DOHH2 (cell line): ENCODE measurements around the gene FTCDNL1.

ENCODE experiments used
- CTCF ChIP-seq: fragments of 200-600 bp; sonication (generic); IDR thresholded peaks from one replicate; pipeline ENCODE4 v1.5.1; 2014; ENCODE audit warnings: antibody characterized with exemption, mild to moderate bottlenecking, low read depth, low read length; ENCODE audit not compliant: poor library complexity, severe bottlenecking
- EZH2phosphoT487 ChIP-seq: fragments of 200-600 bp; sonication (generic); IDR thresholded peaks from 2 replicates; pipeline ENCODE4 v1.6.1; 2017; ENCODE audit warnings: borderline replicate concordance, mild to moderate bottlenecking, antibody characterized with exemption, low read length, moderate library complexity, mixed read lengths

DNA sequence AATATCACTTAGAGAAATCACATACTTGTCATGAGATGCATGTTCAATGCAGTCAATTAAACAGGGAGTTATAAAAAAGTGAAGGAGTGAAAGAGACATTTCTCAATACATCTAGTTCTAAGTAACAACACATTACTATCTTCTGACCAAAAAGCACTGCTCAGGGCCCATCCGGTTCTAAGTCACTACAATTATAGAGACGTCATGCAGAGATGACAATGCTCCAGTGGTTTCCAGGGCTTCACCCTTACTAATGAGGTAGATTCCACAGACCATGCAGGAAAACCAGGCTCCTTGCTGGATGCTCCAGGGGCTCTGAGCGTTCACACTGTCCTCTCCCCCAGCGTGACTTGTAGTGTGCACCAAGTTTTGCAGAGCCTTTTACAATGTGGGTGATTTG is 88.0 kb downstream of the FTCDNL1 start:
- no peak for TF ChIP-seq CTCF
- TF ChIP-seq EZH2phosphoT487 = no peak
